Gastroesophageal sphincter (tissue), 4 donors: ENCODE data around the gene SLC25A21. TPM values are rescaled to one million over a fixed set of nuclear protein-coding genes. Genes with fewer than 3 reads are reported as not detected.

Experiments used
- ATAC-seq: fragments of 150-250 bp; one replicate; pipeline ENCODE4 v1.9.1; 2016; ENCODE audit warnings: mild to moderate bottlenecking, moderate library complexity
- H3K27ac ChIP-seq, 4 donors: fragments of 200-600 bp; sonication (generic) in 3 of 4; 1 replicate in 3 of 4; 2 replicates in 1 of 4; pipeline ENCODE4 v1.5.1; 2016 to 2019
- H3K27me3 ChIP-seq: fragments of 200-600 bp; sonication (generic); one replicate; pipeline ENCODE4 v1.5.1; 2019
- H3K36me3 ChIP-seq, 2 donors: fragments of 200-600 bp; sonication (generic); one replicate each; pipeline ENCODE4 v1.5.1; 2019; ENCODE audit warnings: control low read depth in 1 of 2
- H3K4me1 ChIP-seq, 3 donors: fragments of 200-600 bp; sonication (generic); 1 replicate in 2 of 3; 2 replicates in 1 of 3; pipeline ENCODE4 v1.5.1; 2016 to 2019; ENCODE audit warnings: control low read depth in 2 of 3
- H3K4me3 ChIP-seq, 2 donors: fragments of 200-600 bp; sonication (generic); one replicate each; pipeline ENCODE4 v1.5.1; 2019; ENCODE audit warnings: mild to moderate bottlenecking in 1 of 2, moderate library complexity in 1 of 2
- H3K9me3 ChIP-seq, 3 donors: fragments of 200-600 bp; sonication (generic); one replicate each; pipeline ENCODE4 v1.5.1; 2017 to 2019; ENCODE audit warnings: control low read depth in 2 of 3
- CTCF ChIP-seq, 4 experiments: fragments of 200-600 bp in 2 of 4; fragments of 450-650 bp in 2 of 4; sonication (generic) in 1 of 4; IDR thresholded peaks; one replicate each; pipeline ENCODE4 v1.5.1; 2017 to 2019; ENCODE audit warnings: antibody characterized with exemption in 4 of 4, mild to moderate bottlenecking in 2 of 4, moderate library complexity in 2 of 4
- EP300 ChIP-seq: sonication (generic); formaldehyde crosslinking; IDR thresholded peaks from one replicate; pipeline ENCODE4 v1.6.1; 2017; ENCODE audit warnings: antibody characterized with exemption, mild to moderate bottlenecking
- POLR2A ChIP-seq, 2 donors: fragments of 450-650 bp; IDR thresholded peaks; one replicate each; pipeline ENCODE4 v1.6.1; 2017; ENCODE audit warnings: antibody characterized with exemption in 2 of 2, mild to moderate bottlenecking in 2 of 2, moderate library complexity in 1 of 2
- POLR2AphosphoS5 ChIP-seq: sonication (generic); formaldehyde crosslinking; IDR thresholded peaks from one replicate; pipeline ENCODE4 v1.6.1; 2017; ENCODE audit warnings: antibody characterized with exemption
- WGBS, 2 donors: methylation state at CpG; one replicate each; pipeline ENCODE4 v1.1.5; 2018; ENCODE audit warnings: low coverage in 1 of 2; 5-methylcytosine and 5-hydroxymethylcytosine counted together
- total RNA-seq, 4 donors: library from RNA; depleted of rRNA; stranded (reverse); fragments of >200 nt; gene quantifications; one replicate each; pipeline ENCODE4 v1.1.0, GENCODE V29; 2016

Gene SLC25A21
- total RNA-seq, 4 donors from 2014 or later = 0.40 to 1.5 (median 1.3) TPM

- Histone ChIP-seq H3K36me3 (no peaks in the 10 kb centered on the region), H3K27me3 (no peaks in the 10 kb centered on the region), H3K9me3 (no peaks in the 10 kb centered on the region), H3K4me3 (no peak overlapping the region), H3K4me1 (no peaks in the 10 kb centered on the region), H3K27ac (no peak overlapping the region)
- TF ChIP-seq CTCF (IDR thresholded peaks at IDR 0.05) (no peak), EP300 (no peak), POLR2AphosphoS5 (no peak)
- ATAC-seq = no peak
Observed at GRCh38 chr14:36955376-36955775, 217.0 kb downstream of the SLC25A21 start.

- no peak for ATAC-seq
- H3K4me3 ChIP-seq = no peak overlapping the region
- 63 to 95% methylated on average over 3 of the region's 3 CpGs for WGBS, 2 donors
Observed at GRCh38 chr14:36952689-36953088, 219.7 kb downstream of the SLC25A21 start.

GRCh38 chr14:36951380-36951911 lies 221.0 kb downstream of the SLC25A21 start:
- H3K4me1 ChIP-seq = no peaks in the 10 kb centered on the region
- no peaks in the 10 kb centered on the region for H3K9me3 ChIP-seq
- no peaks in the 10 kb centered on the region for H3K27me3 ChIP-seq
- no peak overlapping the region for H3K27ac ChIP-seq
- TF ChIP-seq POLR2AphosphoS5 (no peak), EP300 (no peak), CTCF (IDR thresholded peaks at IDR 0.05) (no peak), POLR2A (IDR thresholded peaks at IDR 0.05) (no peak)
- no peak for ATAC-seq
- whole genome bisulfite sequencing, 2 donors = 83% methylated on average over 1 to 2 of the region's 2 CpGs
- H3K4me3 ChIP-seq = no peak overlapping the region
- H3K36me3 ChIP-seq = no peaks in the 10 kb centered on the region

More at GRCh38 chr14:36952689-36953088, 219.7 kb downstream of the SLC25A21 start:
- H3K9me3 ChIP-seq = no peaks in the 10 kb centered on the region
- H3K36me3 ChIP-seq = no peaks in the 10 kb centered on the region
- H3K27ac ChIP-seq = no peak overlapping the region
- H3K27me3 ChIP-seq = no peaks in the 10 kb centered on the region
- H3K4me1 ChIP-seq = no peaks in the 10 kb centered on the region
- TF ChIP-seq POLR2AphosphoS5 (no peak), POLR2A (IDR thresholded peaks at IDR 0.05) (no peak), CTCF (IDR thresholded peaks at IDR 0.05) (no peak), EP300 (no peak)

GRCh38 chr14:36950812-36951211 lies 221.6 kb downstream of the SLC25A21 start:
- WGBS, 2 donors = 55 to 83% methylated on average over 1 of the region's 1 CpG
- Histone ChIP-seq H3K27ac (no peak overlapping the region), H3K4me1 (no peaks in the 10 kb centered on the region), H3K36me3 (no peaks in the 10 kb centered on the region), H3K9me3 (no peaks in the 10 kb centered on the region), H3K4me3 (no peak overlapping the region), H3K27me3 (no peaks in the 10 kb centered on the region)
- ATAC-seq = no peak
- TF ChIP-seq POLR2A (IDR thresholded peaks at IDR 0.05) (no peak), CTCF (IDR thresholded peaks at IDR 0.05) (no peak), POLR2AphosphoS5 (no peak), EP300 (no peak)

GRCh38 chr14:36949371-36949770 lies 223.0 kb downstream of the SLC25A21 start:
- TF ChIP-seq CTCF (IDR thresholded peaks at IDR 0.05) (no peak), POLR2A (IDR thresholded peaks at IDR 0.05) (no peak), POLR2AphosphoS5 (no peak), EP300 (no peak)
- Histone ChIP-seq H3K36me3 (no peaks in the 10 kb centered on the region), H3K4me3 (no peak overlapping the region), H3K27me3 (no peaks in the 10 kb centered on the region), H3K27ac (no peak overlapping the region), H3K4me1 (no peaks in the 10 kb centered on the region), H3K9me3 (no peaks in the 10 kb centered on the region)
- WGBS, 2 donors = 70 to 83% methylated on average over 2 of the region's 2 CpGs
- ATAC-seq = no peak
